Transverse colon (tissue), 4 donors: ENCODE measurements around the gene BACH2.

ENCODE experiments used
- POLR2AphosphoS5 ChIP-seq, 3 donors: sonication (generic); formaldehyde crosslinking; IDR thresholded peaks; one replicate each; pipeline ENCODE4 v1.6.1; 2016; ENCODE audit warnings: antibody characterized with exemption in 3 of 3
- TF ChIP-seq, protein P1 (sequence below), 5 experiments: fragments of 200-600 bp in 3 of 5; fragments of 450-650 bp in 2 of 5; sonication (generic) in 3 of 5; IDR thresholded peaks; 1 replicate in 2 of 5; 2 replicates in 3 of 5; pipeline ENCODE4 v1.5.1; 2016 to 2017; ENCODE audit warnings: antibody characterized with exemption in 5 of 5, inconsistent platforms in 3 of 5, mild to moderate bottlenecking in 2 of 5, moderate library complexity in 1 of 5

DNA sequence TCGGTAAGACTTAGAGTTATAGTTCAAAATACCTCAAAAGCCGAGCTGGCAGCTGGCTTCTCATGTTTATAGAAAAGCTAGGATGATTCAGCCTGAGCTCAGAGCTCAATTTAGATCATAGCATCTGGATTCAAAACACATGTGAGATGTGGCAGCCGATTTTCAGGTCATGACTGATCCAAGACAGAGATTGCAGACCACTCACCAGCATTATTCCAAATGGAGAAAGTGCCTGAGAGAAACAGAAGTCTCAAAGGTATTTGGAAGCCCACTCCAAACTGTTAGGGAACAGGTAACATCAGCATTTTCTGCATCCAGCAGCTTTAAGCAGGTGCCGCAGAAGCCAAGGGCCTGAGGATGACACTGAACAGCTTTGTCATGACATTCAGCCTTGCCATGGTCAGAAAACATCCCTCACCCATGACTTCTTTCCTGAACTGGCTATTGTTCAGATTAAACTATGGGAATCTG is 102.2 kb downstream of the BACH2 start:
- no peak for TF ChIP-seq POLR2AphosphoS5 (IDR thresholded peaks at IDR 0.05)
- TF ChIP-seq, protein P1, sequence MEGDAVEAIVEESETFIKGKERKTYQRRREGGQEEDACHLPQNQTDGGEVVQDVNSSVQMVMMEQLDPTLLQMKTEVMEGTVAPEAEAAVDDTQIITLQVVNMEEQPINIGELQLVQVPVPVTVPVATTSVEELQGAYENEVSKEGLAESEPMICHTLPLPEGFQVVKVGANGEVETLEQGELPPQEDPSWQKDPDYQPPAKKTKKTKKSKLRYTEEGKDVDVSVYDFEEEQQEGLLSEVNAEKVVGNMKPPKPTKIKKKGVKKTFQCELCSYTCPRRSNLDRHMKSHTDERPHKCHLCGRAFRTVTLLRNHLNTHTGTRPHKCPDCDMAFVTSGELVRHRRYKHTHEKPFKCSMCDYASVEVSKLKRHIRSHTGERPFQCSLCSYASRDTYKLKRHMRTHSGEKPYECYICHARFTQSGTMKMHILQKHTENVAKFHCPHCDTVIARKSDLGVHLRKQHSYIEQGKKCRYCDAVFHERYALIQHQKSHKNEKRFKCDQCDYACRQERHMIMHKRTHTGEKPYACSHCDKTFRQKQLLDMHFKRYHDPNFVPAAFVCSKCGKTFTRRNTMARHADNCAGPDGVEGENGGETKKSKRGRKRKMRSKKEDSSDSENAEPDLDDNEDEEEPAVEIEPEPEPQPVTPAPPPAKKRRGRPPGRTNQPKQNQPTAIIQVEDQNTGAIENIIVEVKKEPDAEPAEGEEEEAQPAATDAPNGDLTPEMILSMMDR (IDR thresholded peaks at IDR 0.05) = no peak
